ENCODE measurements around the gene C1orf226. TPM values are rescaled to one million over a fixed set of nuclear protein-coding genes. Genes with fewer than 3 reads are reported as not detected.
"Not testable (repeated sequence)": the region's sequence is repeated elsewhere in the genome, so short reads cannot be mapped to it uniquely, and the experiment has no call there.

Gene C1orf226
- total RNA-seq, 6 experiments from 2014 or later, result 6.5 to 45.3 (median 28.4) TPM

DNA sequence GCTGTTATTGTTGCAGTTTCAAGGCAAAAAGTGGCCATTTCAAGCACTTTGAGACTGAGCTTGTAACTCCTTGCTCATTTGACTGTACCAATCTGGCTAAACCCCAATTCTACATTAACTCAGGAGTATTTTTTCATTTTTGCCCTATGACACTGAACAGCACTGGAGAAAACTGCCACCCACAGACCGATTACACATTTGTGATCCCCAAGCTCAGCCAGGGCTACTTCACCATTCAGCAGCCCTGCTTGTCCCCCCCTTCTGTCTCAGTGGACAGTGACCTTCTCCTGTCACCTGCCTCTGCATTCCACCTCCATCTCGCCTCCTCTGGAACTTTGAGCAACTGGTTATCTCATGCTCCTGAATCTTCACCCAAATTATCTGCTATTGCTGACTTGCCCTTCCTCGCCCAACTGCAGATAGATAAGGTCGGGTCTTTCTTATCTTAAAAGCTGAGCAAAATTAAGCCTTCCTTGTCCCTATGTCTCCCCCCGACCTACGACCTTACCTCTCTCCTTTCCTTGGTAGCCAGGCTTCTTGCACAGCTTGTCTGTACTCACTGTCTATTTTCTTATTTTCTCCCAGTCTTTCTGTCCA lies 30.2 kb upstream of the C1orf226 start:
- peaks cover 0 to 10% (median 3%) of the 10 kb centered on the region in 4 donors for H3K36me3 ChIP-seq
- DNase-seq (no peak), ATAC-seq (no peak)
- intact Hi-C loops (cut with DNase I), result no loop called here
- H3K9me3 ChIP-seq, result no peaks in the 10 kb centered on the region
- TF ChIP-seq, protein P1, sequence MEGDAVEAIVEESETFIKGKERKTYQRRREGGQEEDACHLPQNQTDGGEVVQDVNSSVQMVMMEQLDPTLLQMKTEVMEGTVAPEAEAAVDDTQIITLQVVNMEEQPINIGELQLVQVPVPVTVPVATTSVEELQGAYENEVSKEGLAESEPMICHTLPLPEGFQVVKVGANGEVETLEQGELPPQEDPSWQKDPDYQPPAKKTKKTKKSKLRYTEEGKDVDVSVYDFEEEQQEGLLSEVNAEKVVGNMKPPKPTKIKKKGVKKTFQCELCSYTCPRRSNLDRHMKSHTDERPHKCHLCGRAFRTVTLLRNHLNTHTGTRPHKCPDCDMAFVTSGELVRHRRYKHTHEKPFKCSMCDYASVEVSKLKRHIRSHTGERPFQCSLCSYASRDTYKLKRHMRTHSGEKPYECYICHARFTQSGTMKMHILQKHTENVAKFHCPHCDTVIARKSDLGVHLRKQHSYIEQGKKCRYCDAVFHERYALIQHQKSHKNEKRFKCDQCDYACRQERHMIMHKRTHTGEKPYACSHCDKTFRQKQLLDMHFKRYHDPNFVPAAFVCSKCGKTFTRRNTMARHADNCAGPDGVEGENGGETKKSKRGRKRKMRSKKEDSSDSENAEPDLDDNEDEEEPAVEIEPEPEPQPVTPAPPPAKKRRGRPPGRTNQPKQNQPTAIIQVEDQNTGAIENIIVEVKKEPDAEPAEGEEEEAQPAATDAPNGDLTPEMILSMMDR (IDR thresholded peaks at IDR 0.05), result no peak
- TF ChIP-seq POLR2A (IDR thresholded peaks at IDR 0.05), result no peak
- no peaks in the 10 kb centered on the region for H3K4me1 ChIP-seq
- H3K4me3 ChIP-seq, result no peak overlapping the region
- H3K27ac ChIP-seq, result no peak overlapping the region
- 79% methylated on average over 6 of the region's 6 CpGs for WGBS (ENCODE audit: insufficient coverage, low coverage, low lambda C conversion rate, missing lambda C conversion rate)
- no peaks in the 10 kb centered on the region for H3K27me3 ChIP-seq

GRCh38 chr1:162351874-162352273 lies 29.7 kb upstream of the C1orf226 start:
- intact Hi-C loops (cut with DNase I); DNase-seq; H3K4me1 ChIP-seq; H3K4me3 ChIP-seq; H3K27me3 ChIP-seq; H3K27ac ChIP-seq; ATAC-seq; H3K9me3 ChIP-seq; H3K36me3 ChIP-seq: not testable (repeated sequence)
- 76% methylated on average over 3 of the region's 4 CpGs for WGBS (ENCODE audit: insufficient coverage, low coverage, low lambda C conversion rate, missing lambda C conversion rate)

- DNase-seq (no peak), ATAC-seq (no peak)
- no peak for TF ChIP-seq POLR2A (IDR thresholded peaks at IDR 0.05)
- TF ChIP-seq, protein P1 (IDR thresholded peaks at IDR 0.05), result no peak
- 75% methylated on average over 8 of the region's 9 CpGs for WGBS (ENCODE audit: insufficient coverage, low coverage, low lambda C conversion rate, missing lambda C conversion rate)
- Histone ChIP-seq H3K27me3 (no peaks in the 10 kb centered on the region), H3K27ac (no peak overlapping the region), H3K4me3 (no peak overlapping the region), H3K4me1 (no peaks in the 10 kb centered on the region), H3K36me3 (peaks cover 0 to 10% (median 0%) of the 10 kb centered on the region in 4 donors), H3K9me3 (no peaks in the 10 kb centered on the region)
- intact Hi-C loops (cut with DNase I), result no loop called here
These were observed 28.4 kb upstream of the C1orf226 start for GRCh38 chr1:162353078-162353477.

- no peak for ATAC-seq
- Histone ChIP-seq H3K27me3 (no peaks in the 10 kb centered on the region), H3K27ac (no peak overlapping the region), H3K4me1 (no peaks in the 10 kb centered on the region), H3K9me3 (no peaks in the 10 kb centered on the region), H3K36me3 (peaks cover 0 to 13% (median 0%) of the 10 kb centered on the region in 4 donors), H3K4me3 (no peak overlapping the region)
- TF ChIP-seq POLR2A (IDR thresholded peaks at IDR 0.05), result no peak
- TF ChIP-seq, protein P1 (IDR thresholded peaks at IDR 0.05), result no peak
- no peak for DNase-seq
- intact Hi-C loops (cut with DNase I), result no loop called here
- 80% methylated on average over 2 of the region's 5 CpGs for WGBS (ENCODE audit: insufficient coverage, low coverage, low lambda C conversion rate, missing lambda C conversion rate)
These were observed 27.8 kb upstream of the C1orf226 start for GRCh38 chr1:162353702-162354101.

GRCh38 chr1:162357681-162358266 lies 23.8 kb upstream of the C1orf226 start:
- peak; percentile 39 to 55 (median 52) for ATAC-seq
- H3K9me3 ChIP-seq, result no peaks in the 10 kb centered on the region
- intact Hi-C loops (cut with DNase I), result no loop called here
- 42% methylated on average over 5 of the region's 5 CpGs for WGBS (ENCODE audit: insufficient coverage, low coverage, low lambda C conversion rate, missing lambda C conversion rate)
- H3K27ac ChIP-seq, result peak overlapping the region in 1 of 3 donors; percentile 29
- H3K4me1 ChIP-seq, result peaks cover 0 to 21% (median 10%) of the 10 kb centered on the region in 4 donors
- peaks cover 0 to 14% (median 0%) of the 10 kb centered on the region in 4 donors for H3K36me3 ChIP-seq
- H3K27me3 ChIP-seq, result no peaks in the 10 kb centered on the region
- no peak for TF ChIP-seq POLR2A (IDR thresholded peaks at IDR 0.05)
- TF ChIP-seq, protein P1 (IDR thresholded peaks at IDR 0.05), result peak; percentile 34 to 59 (median 50)
- DNase-seq, result no peak
- no peak overlapping the region for H3K4me3 ChIP-seq
